HG03354 (cell line): Measurements from ENCODE around the gene SRGAP3.

Experiments
- ATAC-seq: cut with Tn5 transposase; IDR thresholded peaks from one replicate; pipeline ENCODE4 v1.9.1; 2021; ENCODE audit warnings: mild to moderate bottlenecking; ENCODE audit not compliant: unreplicated experiment, poor library complexity, severe bottlenecking

SRGAP3 gene

GRCh38 chr3:8966150-8966819 lies 283.2 kb downstream of the SRGAP3 start:
- no peak for ATAC-seq

- no peak for ATAC-seq
Measured at GRCh38 chr3:8964436-8965370, 284.7 kb downstream of the SRGAP3 start.

- peak; percentile 93 for ATAC-seq
Measured at GRCh38 chr3:8963137-8963853, 286.2 kb downstream of the SRGAP3 start, which contains the start of gene RAD18. Gene RAD18, minus strand, starts transcription at chr3:8963472. Its CDS starts 87 bp downstream, at chr3:8963385.

GRCh38 chr3:8962226-8962861 lies 287.1 kb downstream of the SRGAP3 start:
- peak; percentile 12 for ATAC-seq

- no peak for ATAC-seq
Measured at GRCh38 chr3:8959668-8960067, 289.8 kb downstream of the SRGAP3 start.

- peak; percentile 91 for ATAC-seq
Measured at GRCh38 chr3:8954938-8955763, 294.3 kb downstream of the SRGAP3 start.

GRCh38 chr3:8953313-8953712 lies 296.1 kb downstream of the SRGAP3 start:
- no peak for ATAC-seq

- ATAC-seq = no peak
Measured at GRCh38 chr3:8952130-8952529, 297.3 kb downstream of the SRGAP3 start.

GRCh38 chr3:8945890-8946600 lies 303.4 kb downstream of the SRGAP3 start:
- no peak for ATAC-seq

GRCh38 chr3:8942746-8943488 lies 306.5 kb downstream of the SRGAP3 start:
- no peak for ATAC-seq

- ATAC-seq = no peak
Measured at GRCh38 chr3:8942115-8942514, 307.3 kb downstream of the SRGAP3 start.

- peak; percentile 81 for ATAC-seq
Measured at GRCh38 chr3:8938021-8938420, 311.4 kb downstream of the SRGAP3 start.

GRCh38 chr3:8937064-8938020 lies 312.1 kb downstream of the SRGAP3 start:
- no peak for ATAC-seq

GRCh38 chr3:8932507-8932906 lies 316.9 kb downstream of the SRGAP3 start:
- no peak for ATAC-seq

- ATAC-seq = no peak
Measured at GRCh38 chr3:8931342-8931741, 318.1 kb downstream of the SRGAP3 start.
